ENCODE measurements around the gene PRDX6. TPM values are rescaled to one million over a fixed set of nuclear protein-coding genes. Genes with fewer than 3 reads are reported as not detected.

Gene PRDX6
- total RNA-seq, 1 donor from 2014 or later: 155 TPM

GRCh38 chr1:173529106-173529505, 52.0 kb downstream of the PRDX6 start:
- peaks cover 2% of the 10 kb centered on the region for H3K27me3 Mint-ChIP-seq (ENCODE audit: low read depth)
- no peak overlapping the region for H3K27ac Mint-ChIP-seq (ENCODE audit: unreplicated experiment)
- H3K4me3 Mint-ChIP-seq (ENCODE audit: unreplicated experiment): no peak overlapping the region
- no peaks in the 10 kb centered on the region for H3K9me3 Mint-ChIP-seq (ENCODE audit: low read depth)
- H3K36me3 Mint-ChIP-seq (ENCODE audit: low read depth): no peaks in the 10 kb centered on the region
- TF ChIP-seq CTCF (IDR thresholded peaks at IDR 0.05): no peak
- DNase-seq (ENCODE audit: low spot score): no peak
- no peaks in the 10 kb centered on the region for H3K4me1 Mint-ChIP-seq (ENCODE audit: low read depth)

- H3K27me3 Mint-ChIP-seq (ENCODE audit: low read depth): peaks cover 2% of the 10 kb centered on the region
- no peak for TF ChIP-seq CTCF (IDR thresholded peaks at IDR 0.05)
- no peaks in the 10 kb centered on the region for H3K4me1 Mint-ChIP-seq (ENCODE audit: low read depth)
- H3K9me3 Mint-ChIP-seq (ENCODE audit: low read depth): no peaks in the 10 kb centered on the region
- no peak overlapping the region for H3K27ac Mint-ChIP-seq (ENCODE audit: unreplicated experiment)
- H3K36me3 Mint-ChIP-seq (ENCODE audit: low read depth): no peaks in the 10 kb centered on the region
- H3K4me3 Mint-ChIP-seq (ENCODE audit: unreplicated experiment): no peak overlapping the region
- no peak for DNase-seq (ENCODE audit: low spot score)
Observed at GRCh38 chr1:173530795-173531693, 53.9 kb downstream of the PRDX6 start.

- Mint-ChIP-seq H3K36me3 (ENCODE audit: low read depth) (no peaks in the 10 kb centered on the region), H3K9me3 (ENCODE audit: low read depth) (no peaks in the 10 kb centered on the region), H3K4me3 (ENCODE audit: unreplicated experiment) (no peak overlapping the region), H3K27ac (ENCODE audit: unreplicated experiment) (no peak overlapping the region), H3K4me1 (ENCODE audit: low read depth) (no peaks in the 10 kb centered on the region), H3K27me3 (ENCODE audit: low read depth) (peaks cover 2% of the 10 kb centered on the region)
- TF ChIP-seq CTCF (IDR thresholded peaks at IDR 0.05): no peak
- no peak for DNase-seq (ENCODE audit: low spot score)
Observed at GRCh38 chr1:173532237-173532636, 55.1 kb downstream of the PRDX6 start.

GRCh38 chr1:173536223-173536622, 59.1 kb downstream of the PRDX6 start:
- H3K4me3 Mint-ChIP-seq (ENCODE audit: unreplicated experiment): no peak overlapping the region

More at GRCh38 chr1:173536223-173536622, 59.1 kb downstream of the PRDX6 start:
- peaks cover 9% of the 10 kb centered on the region for H3K27me3 Mint-ChIP-seq (ENCODE audit: low read depth)
- no peak for TF ChIP-seq CTCF (IDR thresholded peaks at IDR 0.05)
- H3K9me3 Mint-ChIP-seq (ENCODE audit: low read depth): peaks cover 7% of the 10 kb centered on the region
- DNase-seq (ENCODE audit: low spot score): no peak
- H3K27ac Mint-ChIP-seq (ENCODE audit: unreplicated experiment): no peak overlapping the region
- H3K4me1 Mint-ChIP-seq (ENCODE audit: low read depth): no peaks in the 10 kb centered on the region
- H3K36me3 Mint-ChIP-seq (ENCODE audit: low read depth): peaks cover 2% of the 10 kb centered on the region

Other genes with a start within 250 kb of the PRDX6 start
- not detected in 3 replicates for gene SLC9C2, start 125.7 kb downstream of the PRDX6 start, total RNA-seq
- not detected in 3 replicates for gene TEX50, start 158.0 kb downstream of the PRDX6 start, total RNA-seq
- 0.39 TPM in 1 of 3 replicates, not detected in the others for gene ANKRD45, start 192.5 kb downstream of the PRDX6 start, total RNA-seq
- gene KLHL20, start 237.6 kb downstream of the PRDX6 start, total RNA-seq: 28.5 to 34.1 TPM (median 29.2 TPM) in 3 replicates

Data from chondrocyte (in vitro differentiated cells).